GM21526 (cell line): ENCODE data around the gene MAMDC4.
"Not testable (repeated sequence)": the region's sequence is repeated elsewhere in the genome, so short reads cannot be mapped to it uniquely, and the experiment has no call there.

Source experiments
- ATAC-seq: cut with Tn5 transposase; IDR thresholded peaks from one replicate; pipeline ENCODE4 v1.9.1; 2021; ENCODE audit warnings: moderate library complexity; ENCODE audit not compliant: unreplicated experiment, low FRiP score

The MAMDC4 gene

GRCh38 chr9:136851941-136852663 is at the start of gene MAMDC4:
Gene MAMDC4, plus strand, starts transcription at chr9:136852346. Its CDS starts 71 bp downstream, at chr9:136852417.
- no peak for ATAC-seq

GRCh38 chr9:136803009-136803550 is 49.1 kb upstream of the MAMDC4 start:
- not testable (repeated sequence) for ATAC-seq

- no peak for ATAC-seq
These were observed 48.3 kb upstream of the MAMDC4 start for GRCh38 chr9:136803551-136804508.

GRCh38 chr9:136804509-136805206 is 47.5 kb upstream of the MAMDC4 start:
- no peak for ATAC-seq

GRCh38 chr9:136805207-136805740 is 46.9 kb upstream of the MAMDC4 start:
- ATAC-seq = no peak

- no peak for ATAC-seq
These were observed 46.1 kb upstream of the MAMDC4 start for GRCh38 chr9:136806067-136806466.

- no peak for ATAC-seq
These were observed 45.4 kb upstream of the MAMDC4 start for GRCh38 chr9:136806631-136807201.

GRCh38 chr9:136807281-136808074 is 44.7 kb upstream of the MAMDC4 start, which contains the start of gene RABL6:
Gene RABL6, plus strand, starts transcription at chr9:136807948. Its CDS starts 249 bp downstream, at chr9:136808197.
- peak; percentile 64 for ATAC-seq

GRCh38 chr9:136808075-136808805 is 43.9 kb upstream of the MAMDC4 start:
- peak; percentile 27 for ATAC-seq

- no peak for ATAC-seq
These were observed 43.4 kb upstream of the MAMDC4 start for GRCh38 chr9:136808806-136809158.

- no peak for ATAC-seq
These were observed 37.3 kb upstream of the MAMDC4 start for GRCh38 chr9:136814725-136815421.

- no peak for ATAC-seq
These were observed 36.7 kb upstream of the MAMDC4 start for GRCh38 chr9:136815422-136815782.

GRCh38 chr9:136820971-136821825 is 30.9 kb upstream of the MAMDC4 start:
- ATAC-seq = no peak

GRCh38 chr9:136821826-136822544 is 30.2 kb upstream of the MAMDC4 start:
- no peak for ATAC-seq

GRCh38 chr9:136823136-136824046 is 28.8 kb upstream of the MAMDC4 start:
- no peak for ATAC-seq
